Retina (tissue), 1 donor: ENCODE measurements around the gene MAPKBP1.

Source experiments
- DNase-seq: peaks from one replicate; pipeline ENCODE4 v3.0.0-alpha.2; 2016

MAPKBP1 gene

DNA sequence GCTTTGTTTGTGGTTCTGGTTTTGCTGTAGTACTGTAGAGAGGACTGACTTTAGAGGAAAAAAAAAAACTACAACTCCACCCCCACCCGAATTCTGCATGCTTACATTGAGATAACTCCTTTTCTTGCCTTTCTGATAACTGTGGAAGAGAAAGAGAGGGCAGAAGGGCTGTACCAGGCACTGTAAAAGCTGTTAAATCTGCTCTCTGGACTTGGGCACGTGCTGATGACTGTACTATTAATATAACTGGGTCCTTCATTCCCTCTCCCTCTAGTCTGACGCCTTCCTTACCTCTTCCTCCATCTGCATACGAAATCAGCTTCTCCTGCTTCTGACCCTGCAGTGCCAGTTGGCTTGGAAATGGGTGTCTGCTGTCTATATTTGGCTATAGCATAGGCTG, 15.0 kb downstream of the MAPKBP1 start:
- DNase-seq = no peak

- no peak for DNase-seq
Observed at GRCh38 chr15:41789662-41790061, 15.4 kb downstream of the MAPKBP1 start.

DNA sequence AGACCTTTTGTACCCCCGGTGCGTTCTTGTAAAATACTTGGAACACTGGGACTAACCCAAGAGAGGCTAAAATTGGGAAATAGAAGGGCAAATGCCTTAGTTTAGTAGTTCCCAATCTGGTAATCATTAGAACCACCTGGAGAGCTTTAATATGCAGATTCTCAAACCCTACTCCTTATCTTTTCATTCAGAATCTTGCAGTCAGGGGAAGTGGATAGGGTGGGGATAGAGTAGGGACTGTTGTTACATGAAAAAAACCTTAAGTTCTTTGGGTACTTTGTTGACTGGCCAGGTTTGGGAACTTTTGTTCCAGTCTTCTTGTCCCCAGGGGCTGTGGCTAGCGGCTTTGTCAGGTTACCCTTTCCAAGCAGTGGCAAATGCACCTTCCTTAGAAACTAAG, 15.9 kb downstream of the MAPKBP1 start:
- no peak for DNase-seq

GRCh38 chr15:41790756-41791546, 16.7 kb downstream of the MAPKBP1 start:
- DNase-seq = no peak

DNA sequence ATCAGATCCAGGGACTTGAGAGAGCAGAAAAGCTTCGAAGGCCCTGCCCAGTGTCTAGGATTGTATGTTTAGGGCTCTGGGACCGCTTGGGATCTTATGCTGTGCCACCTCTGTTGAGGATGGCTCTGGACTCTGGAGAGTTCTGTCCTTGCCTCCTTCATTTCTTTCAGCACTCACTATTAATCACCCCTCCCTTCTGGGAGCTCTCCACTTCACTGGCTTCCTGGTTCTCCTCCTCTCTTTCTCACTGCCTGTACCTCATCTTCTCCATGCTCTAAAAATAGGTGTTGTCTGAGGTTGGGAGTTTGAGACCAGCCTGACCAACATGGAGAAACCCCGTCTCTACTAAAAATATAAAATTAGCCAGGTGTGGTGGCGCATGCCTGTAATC, 17.3 kb downstream of the MAPKBP1 start:
- no peak for DNase-seq

- DNase-seq = no peak
Observed at GRCh38 chr15:41792000-41792637, 17.8 kb downstream of the MAPKBP1 start.

DNA sequence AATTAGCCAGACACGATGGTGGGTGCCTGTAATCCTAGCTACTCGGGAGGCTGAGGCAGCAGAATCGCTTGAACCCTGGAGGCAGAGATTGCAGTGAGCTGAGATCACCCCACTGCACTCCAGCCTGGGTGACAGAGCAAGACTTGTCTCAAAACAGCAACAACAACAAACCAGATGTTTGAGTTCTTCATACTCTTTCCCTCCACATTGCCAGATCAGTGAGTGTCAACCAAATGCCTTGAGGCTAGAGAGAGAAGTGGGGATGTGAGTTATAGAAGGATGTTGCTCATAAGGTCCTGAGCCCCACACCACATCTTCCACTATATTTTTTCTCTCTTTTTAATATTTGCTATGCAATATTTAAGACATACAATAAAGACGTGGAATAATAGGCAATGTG, 19.8 kb downstream of the MAPKBP1 start:
- DNase-seq = no peak

DNA sequence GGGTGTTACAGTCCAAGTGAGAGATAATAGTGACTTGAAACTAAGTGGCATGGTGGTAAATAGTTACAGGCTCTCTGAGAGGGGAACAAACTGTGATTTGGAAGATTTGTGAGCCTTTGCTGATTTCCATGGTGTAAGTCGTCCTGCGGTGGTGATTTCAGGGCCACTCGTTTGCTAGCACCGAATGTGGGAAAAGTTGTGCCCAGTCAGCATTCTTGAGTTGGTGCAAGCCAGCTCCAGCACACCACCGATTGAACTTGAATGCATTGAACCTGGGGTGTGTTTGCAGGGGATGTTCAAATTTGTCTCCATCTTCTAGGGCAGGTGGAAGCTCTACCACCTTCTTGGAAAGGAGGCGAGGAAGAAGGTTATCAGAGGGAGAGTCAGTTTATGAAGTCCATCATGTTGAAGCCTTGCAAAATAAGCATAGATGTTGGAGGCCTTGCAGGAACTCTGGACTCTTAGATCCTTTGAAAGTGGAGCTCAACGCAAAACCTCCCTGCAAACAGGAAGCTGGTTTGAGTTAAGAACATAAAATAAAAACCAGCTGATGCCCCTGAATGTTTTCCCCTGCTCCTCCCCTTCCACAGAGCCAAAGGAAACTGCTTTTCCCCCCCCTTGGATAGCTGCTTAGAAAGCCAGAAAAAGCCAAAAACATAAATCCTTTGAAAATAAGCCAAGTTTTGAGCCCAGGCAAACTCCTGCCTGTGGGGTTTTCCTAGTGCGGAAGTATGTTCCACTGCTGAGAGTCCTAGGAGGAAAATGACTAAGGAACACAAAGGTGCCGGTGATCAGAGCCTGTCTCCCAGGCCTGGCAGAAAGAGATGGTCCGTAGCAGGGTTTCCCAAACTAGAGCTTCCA, 21.9 kb downstream of the MAPKBP1 start:
- no peak for DNase-seq

GRCh38 chr15:41797201-41797944, 23.1 kb downstream of the MAPKBP1 start:
- DNase-seq = no peak

DNA sequence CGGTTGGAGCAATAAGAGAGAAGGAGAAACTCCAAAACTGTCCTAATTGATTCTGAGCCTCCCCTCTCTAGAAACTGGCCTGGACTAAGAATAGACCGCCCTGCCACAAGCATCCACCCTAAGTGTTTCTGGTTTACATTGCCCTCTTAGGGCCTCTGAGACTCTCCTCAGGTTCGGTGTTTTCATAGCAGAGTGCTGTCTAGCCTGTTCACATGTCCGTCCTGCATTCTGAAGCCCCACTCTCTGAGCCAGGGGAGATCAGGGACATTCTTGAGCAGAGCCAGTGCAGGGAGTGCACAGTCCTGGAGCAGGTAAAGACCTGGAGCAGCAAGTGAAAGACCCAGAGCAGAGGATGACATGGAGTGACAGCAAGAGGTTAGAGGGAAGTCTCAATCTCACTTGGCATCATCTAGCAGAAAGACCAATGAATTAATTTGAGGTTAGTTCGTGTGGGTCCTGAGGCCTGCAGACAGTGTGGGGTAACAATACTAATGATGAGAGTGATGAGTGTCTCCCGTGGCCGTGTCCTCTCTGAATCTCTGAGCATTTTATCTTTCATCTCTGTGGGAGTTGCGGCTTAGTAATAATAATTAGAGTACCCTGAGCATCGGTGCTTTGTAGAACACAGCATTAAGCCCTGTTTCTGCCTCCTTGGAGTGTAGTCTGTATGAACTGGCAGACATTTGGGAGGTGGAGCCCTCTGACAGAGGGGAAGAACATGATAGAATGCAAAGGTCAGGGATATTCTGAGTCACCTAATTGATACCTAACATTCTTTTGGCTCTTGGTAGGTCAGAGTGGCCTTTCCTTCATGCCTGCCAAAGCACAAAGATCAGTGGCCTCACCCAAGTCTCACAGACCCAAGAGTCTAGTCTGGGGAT, 24.6 kb downstream of the MAPKBP1 start:
- DNase-seq = no peak

DNA sequence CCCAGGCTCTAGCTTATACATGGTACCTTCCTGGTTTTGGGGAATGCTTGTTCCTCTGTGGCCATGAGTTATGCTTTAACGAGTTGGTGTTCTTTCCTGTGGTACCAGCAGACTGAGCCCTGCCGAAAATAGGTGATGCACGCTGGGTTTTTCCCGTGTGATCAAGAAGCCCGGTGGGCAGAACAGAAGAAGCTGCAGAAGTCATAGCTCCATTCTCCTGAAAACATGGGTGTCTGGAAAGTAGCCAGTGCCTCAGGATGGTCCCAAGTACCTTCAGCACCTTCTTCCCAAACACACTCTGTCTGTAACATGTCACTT, 25.2 kb downstream of the MAPKBP1 start:
- DNase-seq = no peak

DNA sequence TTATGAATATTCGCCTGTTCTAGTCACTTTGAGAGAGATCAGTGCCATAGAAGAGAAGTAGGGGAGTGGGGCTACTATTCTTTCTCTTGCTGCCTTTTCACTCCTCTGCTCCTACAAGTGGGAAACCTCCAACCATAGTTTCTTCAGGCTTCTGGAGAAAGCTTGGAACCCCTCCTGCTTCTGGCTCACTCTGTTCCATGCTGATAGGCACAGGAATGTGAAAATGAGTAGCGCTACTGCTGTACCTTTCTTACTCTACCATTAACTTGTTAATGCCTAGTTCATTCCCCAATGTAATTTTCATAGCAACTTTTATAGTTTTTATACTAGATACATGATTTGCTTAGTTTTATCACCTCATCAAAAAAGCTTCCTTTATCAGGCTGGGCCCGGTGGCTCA, 26.9 kb downstream of the MAPKBP1 start:
- no peak for DNase-seq

DNA sequence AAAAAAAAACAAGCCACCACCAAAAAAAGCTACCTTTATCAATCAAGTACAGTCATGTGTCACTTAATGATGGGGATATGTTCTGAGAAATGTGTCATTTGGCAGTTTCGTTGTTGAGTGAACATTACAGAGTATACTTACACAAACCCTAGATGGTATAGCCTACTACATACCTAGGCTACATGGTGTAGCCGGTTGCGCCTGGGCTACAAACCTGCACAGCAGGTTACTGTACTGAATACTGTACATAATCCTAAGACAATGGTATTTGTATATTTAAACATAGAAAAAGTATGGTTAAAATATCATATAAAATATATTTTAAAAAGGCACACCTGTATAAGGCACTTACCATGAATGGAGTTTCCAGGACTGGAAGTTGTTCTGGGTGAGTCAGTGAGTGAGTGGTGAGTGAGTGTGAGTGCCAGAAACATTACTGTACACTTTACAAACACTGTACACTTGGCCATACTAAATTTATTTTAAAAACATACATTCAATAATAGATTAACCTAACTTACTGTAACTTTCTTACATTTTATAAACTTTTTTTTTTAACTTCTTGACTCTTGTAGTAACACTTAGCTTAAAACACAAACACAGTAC, 27.7 kb downstream of the MAPKBP1 start:
- DNase-seq = no peak

GRCh38 chr15:41804361-41804760, 30.1 kb downstream of the MAPKBP1 start:
- DNase-seq = no peak

DNA sequence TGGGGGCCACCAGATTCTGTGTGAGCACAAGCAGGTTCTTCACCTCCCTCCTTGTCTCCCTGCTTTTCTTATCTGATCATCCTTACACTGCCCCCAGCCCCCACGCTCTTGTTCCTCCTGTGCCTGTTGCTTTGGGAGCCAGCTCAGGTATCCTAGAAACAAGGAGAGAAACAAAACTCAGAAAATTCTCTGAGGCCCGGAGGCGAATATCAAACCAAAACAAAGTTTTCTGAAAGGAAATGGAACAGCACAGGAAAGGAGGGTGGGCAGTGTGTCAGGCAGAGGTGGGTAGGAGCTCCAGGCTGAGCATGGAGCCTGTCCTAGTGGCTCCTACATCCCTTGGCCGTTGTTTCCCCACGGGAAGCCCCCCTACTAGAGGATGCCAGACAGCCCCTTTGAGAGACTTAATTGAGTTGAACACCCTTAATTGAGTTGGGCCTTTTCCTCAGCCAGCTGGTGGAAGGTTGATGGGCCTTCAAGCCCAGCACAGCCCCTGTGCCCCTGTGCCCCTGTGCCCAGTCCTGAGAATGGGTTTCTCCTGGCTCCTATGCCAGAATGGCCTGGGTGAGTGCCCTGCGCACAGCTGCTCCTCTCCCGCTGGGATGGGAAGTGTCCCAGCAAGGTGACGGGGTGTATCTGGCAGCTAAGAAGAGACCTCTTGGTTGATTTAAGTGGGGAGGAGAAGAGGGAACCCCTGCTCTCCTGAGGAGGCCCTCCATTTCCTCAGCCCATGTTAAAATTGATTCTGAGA, 30.8 kb downstream of the MAPKBP1 start:
- DNase-seq = no peak

- DNase-seq = no peak
Observed at GRCh38 chr15:41805711-41806110, 31.4 kb downstream of the MAPKBP1 start.

GRCh38 chr15:41806291-41807181, 32.3 kb downstream of the MAPKBP1 start:
- DNase-seq = no peak

DNA sequence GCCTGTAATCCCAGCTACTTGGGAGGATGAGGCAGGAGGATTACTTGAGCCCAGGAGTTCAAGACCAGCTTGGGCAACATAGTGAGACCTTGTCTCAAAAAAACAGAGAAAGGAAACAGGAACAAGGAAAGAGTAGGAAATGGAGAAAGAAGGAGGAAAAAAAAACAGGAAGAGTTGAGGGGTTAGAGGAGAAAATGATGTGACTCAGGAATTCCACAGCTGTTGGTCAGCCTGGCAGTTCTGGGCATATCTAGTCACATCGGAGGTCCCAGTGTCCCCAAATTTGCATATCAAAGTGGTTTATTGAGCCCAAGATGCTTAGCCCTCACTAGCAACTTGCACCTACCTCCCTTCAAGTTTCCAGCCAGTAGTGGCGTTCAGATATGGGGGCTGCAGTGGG, 34.8 kb downstream of the MAPKBP1 start:
- DNase-seq = no peak

- no peak for DNase-seq
Observed at GRCh38 chr15:41809526-41810220, 35.4 kb downstream of the MAPKBP1 start.
